SU-DHL-6 (cell line): Measurements from ENCODE around the gene KCTD14.

Source experiments
- H2AFZ ChIP-seq: fragments of 200-600 bp; sonication (generic); 2 replicates; pipeline ENCODE4 v1.6.1; 2014; ENCODE audit warnings: low read depth, mild to moderate bottlenecking, moderate library complexity, mixed read lengths, antibody characterized with exemption, low read length; ENCODE audit not compliant: severe bottlenecking
- H3F3A ChIP-seq: fragments of 200-600 bp; shearing (Covaris generic); 2 replicates; pipeline ENCODE4 v1.6.0; 2016; ENCODE audit warnings: antibody characterized with exemption, mild to moderate bottlenecking; ENCODE audit not compliant: insufficient read depth
- H3K27ac ChIP-seq: fragments of 200-600 bp; sonication (generic); 2 replicates; pipeline ENCODE4 v1.5.1; 2016; ENCODE audit warnings: low read depth, mild to moderate bottlenecking, low read length, moderate library complexity, mixed read lengths
- H3K27me3 ChIP-seq: fragments of 200-600 bp; sonication (generic), shearing (Covaris generic); 2 replicates; pipeline ENCODE4 v1.6.0; 2014; ENCODE audit warnings: mild to moderate bottlenecking, low read length
- H3K36me3 ChIP-seq: fragments of 200-600 bp; sonication (generic); 2 replicates; pipeline ENCODE4 v1.6.1; 2014; ENCODE audit warnings: mild to moderate bottlenecking, low read length, mixed read lengths
- H3K4me2 ChIP-seq: fragments of 300-600, 200-600 bp; shearing (Covaris generic), sonication (generic); 2 replicates; pipeline ENCODE4 v1.6.0; 2014; ENCODE audit warnings: low read length, low read depth, mild to moderate bottlenecking; ENCODE audit not compliant: poor library complexity, severe bottlenecking
- H3K4me3 ChIP-seq: fragments of 200-600 bp; sonication (generic); 2 replicates; pipeline ENCODE4 v1.5.1; 2014; ENCODE audit warnings: antibody characterized with exemption, low read length, mild to moderate bottlenecking, mixed read lengths; ENCODE audit not compliant: insufficient read depth, poor library complexity, severe bottlenecking
- H3K79me2 ChIP-seq: fragments of 200-600 bp; sonication (generic); 2 replicates; pipeline ENCODE4 v1.6.1; 2014; ENCODE audit warnings: mild to moderate bottlenecking, low read length, moderate library complexity; ENCODE audit not compliant: insufficient read depth
- H3K9ac ChIP-seq: fragments of 200-600 bp; sonication (generic); 2 replicates; pipeline ENCODE4 v1.7.0; 2014; ENCODE audit warnings: mild to moderate bottlenecking, low read length
- H3K9me2 ChIP-seq: fragments of 200-600 bp; sonication (generic); replicated peaks from 2 replicates; pipeline ENCODE4 v1.6.1; 2014; ENCODE audit warnings: low read length; ENCODE audit not compliant: insufficient read depth
- H3K9me3 ChIP-seq: fragments of 200-600 bp; sonication (generic); 2 replicates; pipeline ENCODE4 v1.6.1; 2014; ENCODE audit warnings: low read length, mixed read lengths; ENCODE audit not compliant: insufficient read depth
- H4K20me1 ChIP-seq: fragments of 200-600 bp; sonication (generic); 2 replicates; pipeline ENCODE4 v1.6.1; 2014; ENCODE audit warnings: low read depth, mild to moderate bottlenecking, antibody characterized with exemption, low read length, moderate library complexity, mixed read lengths
- EZH2phosphoT487 ChIP-seq: fragments of 200-600 bp; sonication (generic), shearing (Covaris generic); conservative IDR thresholded peaks from 2 replicates; pipeline ENCODE4 v1.6.1; 2018; ENCODE audit warnings: mild to moderate bottlenecking, antibody characterized with exemption, low read length, moderate library complexity, mixed read lengths
- TF ChIP-seq, protein P1 (sequence below): fragments of 200-600 bp; sonication (generic); IDR thresholded peaks from one replicate; pipeline ENCODE4 v1.5.1; 2017; ENCODE audit warnings: antibody characterized with exemption, mild to moderate bottlenecking, low read length, moderate library complexity; ENCODE audit not compliant: insufficient read depth, poor library complexity, severe bottlenecking

Gene KCTD14

DNA sequence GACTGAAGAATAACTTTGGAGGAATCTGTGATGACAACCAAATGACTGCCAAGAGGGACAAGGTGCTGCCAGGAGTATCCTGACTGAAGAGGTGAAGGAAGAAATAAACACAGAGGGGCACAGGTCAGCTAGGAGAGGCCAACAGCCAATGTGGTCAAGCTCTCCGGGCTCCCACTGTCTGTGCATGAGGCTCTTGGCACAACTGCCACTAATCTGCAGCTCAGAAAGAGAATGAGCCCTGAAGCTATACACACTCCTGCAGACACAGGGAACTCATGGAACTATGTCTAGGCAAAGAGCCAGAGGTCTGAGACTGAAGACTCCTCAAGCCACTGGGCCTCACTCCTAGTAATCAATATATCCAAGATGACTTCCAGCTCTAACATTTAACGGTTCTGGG, 47.5 kb upstream of the KCTD14 start:
- H3K36me3 ChIP-seq, result peaks cover 3% of the 10 kb centered on the region; the same call in 1 of the 2 replicates
- TF ChIP-seq, protein P1, sequence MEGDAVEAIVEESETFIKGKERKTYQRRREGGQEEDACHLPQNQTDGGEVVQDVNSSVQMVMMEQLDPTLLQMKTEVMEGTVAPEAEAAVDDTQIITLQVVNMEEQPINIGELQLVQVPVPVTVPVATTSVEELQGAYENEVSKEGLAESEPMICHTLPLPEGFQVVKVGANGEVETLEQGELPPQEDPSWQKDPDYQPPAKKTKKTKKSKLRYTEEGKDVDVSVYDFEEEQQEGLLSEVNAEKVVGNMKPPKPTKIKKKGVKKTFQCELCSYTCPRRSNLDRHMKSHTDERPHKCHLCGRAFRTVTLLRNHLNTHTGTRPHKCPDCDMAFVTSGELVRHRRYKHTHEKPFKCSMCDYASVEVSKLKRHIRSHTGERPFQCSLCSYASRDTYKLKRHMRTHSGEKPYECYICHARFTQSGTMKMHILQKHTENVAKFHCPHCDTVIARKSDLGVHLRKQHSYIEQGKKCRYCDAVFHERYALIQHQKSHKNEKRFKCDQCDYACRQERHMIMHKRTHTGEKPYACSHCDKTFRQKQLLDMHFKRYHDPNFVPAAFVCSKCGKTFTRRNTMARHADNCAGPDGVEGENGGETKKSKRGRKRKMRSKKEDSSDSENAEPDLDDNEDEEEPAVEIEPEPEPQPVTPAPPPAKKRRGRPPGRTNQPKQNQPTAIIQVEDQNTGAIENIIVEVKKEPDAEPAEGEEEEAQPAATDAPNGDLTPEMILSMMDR, result no peak
- TF ChIP-seq EZH2phosphoT487, result no peak

DNA sequence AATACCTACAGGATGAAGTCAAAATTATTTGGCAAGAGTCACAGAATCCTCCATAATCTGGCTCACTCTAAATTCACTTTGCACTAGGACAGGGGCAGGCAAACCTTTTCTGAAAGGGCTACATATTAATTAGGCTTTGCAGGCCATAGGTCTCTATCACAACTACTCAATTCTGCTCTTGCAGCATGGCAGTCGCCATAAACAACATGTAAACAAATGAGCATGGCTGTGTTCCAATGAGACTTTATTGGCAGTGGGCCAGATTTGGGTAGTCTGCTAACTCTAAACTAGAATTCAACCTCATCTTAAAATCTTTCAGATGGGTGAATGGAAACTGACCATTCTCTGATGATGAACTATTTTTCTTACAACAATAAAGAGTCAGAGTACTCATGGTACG, 46.4 kb upstream of the KCTD14 start:
- H3K27ac ChIP-seq, result no peak overlapping the region
- no peak overlapping the region for H3K9ac ChIP-seq
- H3F3A ChIP-seq, result no peaks in the 10 kb centered on the region
- H3K27me3 ChIP-seq, result no peaks in the 10 kb centered on the region
- peaks cover 19% of the 10 kb centered on the region for H3K79me2 ChIP-seq
- no peak overlapping the region for H3K4me2 ChIP-seq
- no peaks in the 10 kb centered on the region for H3K9me2 ChIP-seq
- no peak overlapping the region for H2AFZ ChIP-seq
- H4K20me1 ChIP-seq, result no peaks in the 10 kb centered on the region
- H3K4me3 ChIP-seq, result no peak overlapping the region
- no peaks in the 10 kb centered on the region for H3K9me3 ChIP-seq
- peaks cover 3% of the 10 kb centered on the region; the same call in 1 of the 2 replicates for H3K36me3 ChIP-seq
- TF ChIP-seq, protein P1, result no peak
- no peak for TF ChIP-seq EZH2phosphoT487

More for the DNA sequence above, 47.5 kb upstream of the KCTD14 start:
- H3K27me3 ChIP-seq, result no peaks in the 10 kb centered on the region
- H3K9me2 ChIP-seq, result no peaks in the 10 kb centered on the region
- no peaks in the 10 kb centered on the region for H3K9me3 ChIP-seq
- H2AFZ ChIP-seq, result no peak overlapping the region
- H4K20me1 ChIP-seq, result peaks cover under 1% of the 10 kb centered on the region; the same call in 1 of the 2 replicates
- peaks cover 30% of the 10 kb centered on the region for H3K79me2 ChIP-seq
- H3K4me3 ChIP-seq, result no peak overlapping the region
- no peak overlapping the region for H3K4me2 ChIP-seq
- no peak overlapping the region for H3K9ac ChIP-seq
- no peaks in the 10 kb centered on the region for H3F3A ChIP-seq
- H3K27ac ChIP-seq, result no peak overlapping the region

DNA sequence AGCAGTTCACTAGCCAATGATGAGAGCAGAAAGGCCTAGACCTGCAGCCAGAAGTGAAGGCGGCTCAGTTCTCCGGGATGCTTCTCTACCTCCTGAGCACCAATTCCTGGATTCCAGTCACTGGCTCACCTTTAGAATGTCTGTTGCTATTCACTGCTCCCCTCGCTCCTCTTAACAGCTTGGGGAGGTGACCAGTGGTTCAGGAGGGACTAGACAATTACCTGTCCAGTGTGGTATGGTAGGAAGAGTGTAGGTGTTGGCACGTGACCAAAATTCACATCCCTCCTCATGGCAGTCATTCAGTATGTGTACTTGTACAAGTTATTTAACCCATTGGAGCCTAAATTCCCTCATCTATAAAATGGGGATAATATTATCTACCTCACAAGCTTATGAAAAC, 44.6 kb upstream of the KCTD14 start:
- peaks cover 3% of the 10 kb centered on the region; the same call in 1 of the 2 replicates for H3K36me3 ChIP-seq
- H3K9ac ChIP-seq, result no peak overlapping the region
- no peak overlapping the region for H2AFZ ChIP-seq
- no peak overlapping the region for H3K27ac ChIP-seq
- peaks cover 5% of the 10 kb centered on the region; the same call in 1 of the 2 replicates for H3K79me2 ChIP-seq
- H3K4me2 ChIP-seq, result no peak overlapping the region
- H3K9me2 ChIP-seq, result no peaks in the 10 kb centered on the region
- no peaks in the 10 kb centered on the region for H3F3A ChIP-seq
- no peaks in the 10 kb centered on the region for H3K9me3 ChIP-seq
- TF ChIP-seq, protein P1, result no peak
- no peak for TF ChIP-seq EZH2phosphoT487
- H3K27me3 ChIP-seq, result no peaks in the 10 kb centered on the region
- H3K4me3 ChIP-seq, result no peak overlapping the region
- H4K20me1 ChIP-seq, result no peaks in the 10 kb centered on the region
